Vagina (tissue), 2 donors: ENCODE data around the gene PTP4A2. TPM values are rescaled to one million over a fixed set of nuclear protein-coding genes. Genes with fewer than 3 reads are reported as not detected.

Experiments
- DNase-seq, 2 donors: peaks; one replicate each; pipeline ENCODE4 v3.0.0-alpha.2; 2017; ENCODE audit errors: extremely low spot score in 2 of 2
- H3K27ac ChIP-seq: fragments of 200-600 bp; sonication (generic); one replicate; pipeline ENCODE4 v1.5.1; 2019
- H3K27me3 ChIP-seq: fragments of 200-600 bp; sonication (generic); one replicate; pipeline ENCODE4 v1.5.1; 2019
- H3K36me3 ChIP-seq, 2 donors: fragments of 200-600 bp; sonication (generic); one replicate each; pipeline ENCODE4 v1.5.1; 2017 to 2019
- H3K4me1 ChIP-seq: fragments of 200-600 bp; sonication (generic); one replicate; pipeline ENCODE4 v1.5.1; 2019
- H3K4me3 ChIP-seq, 2 donors: fragments of 200-600 bp; sonication (generic); 1 replicate in 1 of 2; 2 replicates in 1 of 2; pipeline ENCODE4 v1.5.1; 2016 to 2019
- H3K9me3 ChIP-seq: fragments of 200-600 bp; sonication (generic); one replicate; pipeline ENCODE4 v1.5.1; 2019
- CTCF ChIP-seq, 3 experiments: fragments of 450-650 bp in 2 of 3; fragments of 200-600 bp in 1 of 3; sonication (generic) in 1 of 3; IDR thresholded peaks; one replicate each; pipeline ENCODE4 v1.5.1; 2017 to 2019; ENCODE audit warnings: antibody characterized with exemption in 3 of 3, mild to moderate bottlenecking in 2 of 3, moderate library complexity in 2 of 3
- POLR2A ChIP-seq, 2 donors: fragments of 450-650 bp; IDR thresholded peaks; one replicate each; pipeline ENCODE4 v1.6.1; 2017; ENCODE audit warnings: antibody characterized with exemption in 2 of 2, mild to moderate bottlenecking in 2 of 2, moderate library complexity in 2 of 2
- POLR2AphosphoS5 ChIP-seq, 2 donors: sonication (generic); formaldehyde crosslinking; IDR thresholded peaks; one replicate each; pipeline ENCODE4 v1.9.0; 2017; ENCODE audit warnings: antibody characterized with exemption in 2 of 2, mild to moderate bottlenecking in 2 of 2, low read depth in 1 of 2; ENCODE audit not compliant: insufficient read depth in 1 of 2
- intact Hi-C: fragments of 100-400 bp; cut with DNase I; formaldehyde crosslinking; loops from one replicate; pipeline ENCODE4 v1.15.1; 2023
- total RNA-seq: library from RNA; depleted of rRNA; stranded (reverse); fragments of >200 nt; gene quantifications from one replicate; pipeline ENCODE4 v1.2.3, GENCODE V29; 2016

Gene PTP4A2
- total RNA-seq, 1 donor from 2014 or later = 112 TPM

GRCh38 chr1:31913968-31914367, 24.2 kb downstream of the PTP4A2 start:
- Histone ChIP-seq H3K9me3 (no peaks in the 10 kb centered on the region), H3K36me3 (peaks cover 0 to 34% of the 10 kb centered on the region in 2 donors), H3K4me3 (no peak overlapping the region), H3K27ac (no peak overlapping the region), H3K27me3 (no peaks in the 10 kb centered on the region), H3K4me1 (peaks cover 40% of the 10 kb centered on the region)
- TF ChIP-seq POLR2AphosphoS5 (IDR thresholded peaks at IDR 0.05; ENCODE audit: insufficient read depth in 1 of 2, low read depth in 1 of 2) = no peak
- no peak for TF ChIP-seq POLR2A (IDR thresholded peaks at IDR 0.05)
- TF ChIP-seq CTCF (IDR thresholded peaks at IDR 0.05) = no peak
- intact Hi-C loops = no loop called here
- no peak for DNase-seq

GRCh38 chr1:31912839-31913239, 25.3 kb downstream of the PTP4A2 start:
- Histone ChIP-seq H3K9me3 (no peaks in the 10 kb centered on the region), H3K4me3 (no peak overlapping the region), H3K27me3 (no peaks in the 10 kb centered on the region), H3K4me1 (peaks cover 40% of the 10 kb centered on the region), H3K36me3 (peaks cover 0 to 39% of the 10 kb centered on the region in 2 donors), H3K27ac (no peak overlapping the region)
- intact Hi-C loops = no loop called here
- DNase-seq = no peak
- TF ChIP-seq CTCF (IDR thresholded peaks at IDR 0.05) (no peak), POLR2A (IDR thresholded peaks at IDR 0.05) (no peak), POLR2AphosphoS5 (IDR thresholded peaks at IDR 0.05; ENCODE audit: insufficient read depth in 1 of 2, low read depth in 1 of 2) (no peak)

GRCh38 chr1:31911994-31912780, 26.0 kb downstream of the PTP4A2 start:
- DNase-seq = no peak
- Histone ChIP-seq H3K27me3 (no peaks in the 10 kb centered on the region), H3K36me3 (peaks cover 0 to 45% of the 10 kb centered on the region in 2 donors), H3K4me3 (no peak overlapping the region), H3K9me3 (no peaks in the 10 kb centered on the region), H3K4me1 (peaks cover 40% of the 10 kb centered on the region), H3K27ac (no peak overlapping the region)
- intact Hi-C loops = no loop called here
- no peak for TF ChIP-seq POLR2AphosphoS5 (IDR thresholded peaks at IDR 0.05; ENCODE audit: insufficient read depth in 1 of 2, low read depth in 1 of 2)

GRCh38 chr1:31910933-31911332, 27.2 kb downstream of the PTP4A2 start:
- H3K4me3 ChIP-seq = no peak overlapping the region
- H3K27me3 ChIP-seq = no peaks in the 10 kb centered on the region
- DNase-seq = no peak
- H3K4me1 ChIP-seq = peaks cover 40% of the 10 kb centered on the region
- H3K27ac ChIP-seq = no peak overlapping the region
- peaks cover 0 to 50% of the 10 kb centered on the region in 2 donors for H3K36me3 ChIP-seq
- no peaks in the 10 kb centered on the region for H3K9me3 ChIP-seq
- intact Hi-C loops = no loop called here
- TF ChIP-seq CTCF (IDR thresholded peaks at IDR 0.05) = no peak
- TF ChIP-seq POLR2AphosphoS5 (IDR thresholded peaks at IDR 0.05; ENCODE audit: insufficient read depth in 1 of 2, low read depth in 1 of 2) = peak in 1 of 2 donors; percentile 33
- no peak for TF ChIP-seq POLR2A (IDR thresholded peaks at IDR 0.05)

GRCh38 chr1:31909691-31910090, 28.5 kb downstream of the PTP4A2 start:
- H3K27ac ChIP-seq = no peak overlapping the region
- no peak overlapping the region for H3K4me3 ChIP-seq
- peaks cover 40% of the 10 kb centered on the region for H3K4me1 ChIP-seq
- intact Hi-C loops = no loop called here
- TF ChIP-seq POLR2A (IDR thresholded peaks at IDR 0.05) = no peak
- no peak for TF ChIP-seq CTCF (IDR thresholded peaks at IDR 0.05)
- no peak for TF ChIP-seq POLR2AphosphoS5 (IDR thresholded peaks at IDR 0.05; ENCODE audit: insufficient read depth in 1 of 2, low read depth in 1 of 2)
- no peaks in the 10 kb centered on the region for H3K9me3 ChIP-seq
- DNase-seq = no peak
- no peaks in the 10 kb centered on the region for H3K27me3 ChIP-seq
- H3K36me3 ChIP-seq = peaks cover 0 to 38% of the 10 kb centered on the region in 2 donors
